Loucy (cell line): ENCODE results near the gene ETS1.

Source experiments
- CTCF ChIP-seq: fragments of 200-600 bp; sonication (generic); conservative IDR thresholded peaks from 2 replicates; pipeline ENCODE4 v1.5.1; 2014; ENCODE audit warnings: mild to moderate bottlenecking, antibody characterized with exemption, low read length
- EZH2phosphoT487 ChIP-seq: fragments of 200-600 bp; IDR thresholded peaks from 2 replicates; pipeline ENCODE4 v1.6.1; 2018; ENCODE audit warnings: antibody characterized with exemption, mild to moderate bottlenecking, moderate library complexity, borderline replicate concordance

GRCh38 chr11:128448200-128448886, 139.0 kb downstream of the ETS1 start:
- TF ChIP-seq CTCF (no peak), EZH2phosphoT487 (no peak)
